Endodermal cell (in vitro differentiated cells): ENCODE results near the gene HIF1A. TPM values are rescaled to one million over a fixed set of nuclear protein-coding genes. Genes with fewer than 3 reads are reported as not detected.
"Not testable (repeated sequence)": the region's sequence is repeated elsewhere in the genome, so short reads cannot be mapped to it uniquely, and the experiment has no call there.

ENCODE experiments used
- DNase-seq: peaks from one replicate; pipeline ENCODE4 v3.0.0-alpha.2; 2017
- H3K27ac ChIP-seq: 2 replicates; pipeline ENCODE4 v1.5.1; 2013; ENCODE audit warnings: mild to moderate bottlenecking, low read depth, low read length, moderate library complexity
- H3K27me3 ChIP-seq: 2 replicates; pipeline ENCODE4 v1.6.1; 2013; ENCODE audit warnings: mild to moderate bottlenecking, low read length, moderate library complexity; ENCODE audit not compliant: insufficient read depth, control insufficient read depth, poor library complexity, severe bottlenecking
- H3K36me3 ChIP-seq: 2 replicates; pipeline ENCODE4 v1.7.0; 2013; ENCODE audit warnings: mild to moderate bottlenecking, low read length, moderate library complexity; ENCODE audit not compliant: control insufficient read depth, insufficient read depth
- H3K4me1 ChIP-seq: one replicate; pipeline ENCODE4 v1.7.0; 2013; ENCODE audit warnings: low read length; ENCODE audit not compliant: control insufficient read depth, insufficient read depth
- H3K4me3 ChIP-seq: 2 replicates; pipeline ENCODE4 v1.5.1; 2013; ENCODE audit warnings: mild to moderate bottlenecking, low read length, moderate library complexity
- H3K9ac ChIP-seq: 2 replicates; pipeline ENCODE4 v1.6.1; 2013; ENCODE audit warnings: mild to moderate bottlenecking, low read length, moderate library complexity; ENCODE audit not compliant: poor library complexity, severe bottlenecking; ENCODE audit errors: extremely low read depth
- H3K9me3 ChIP-seq: 2 replicates; pipeline ENCODE4 v1.6.1; 2013; ENCODE audit warnings: mild to moderate bottlenecking, low read length, moderate library complexity; ENCODE audit not compliant: control insufficient read depth
- H3K27ac Mint-ChIP-seq: 2 replicates; pipeline ENCODE4 v1.8.0; 2020; ENCODE audit warnings: mixed read lengths
- H3K27me3 Mint-ChIP-seq: 2 replicates; pipeline ENCODE4 v1.8.0; 2021; ENCODE audit warnings: mild to moderate bottlenecking, mixed read lengths; ENCODE audit not compliant: insufficient read depth
- H3K36me3 Mint-ChIP-seq: 2 replicates; pipeline ENCODE4 v1.8.0; 2020; ENCODE audit warnings: low read depth, mixed read lengths
- H3K4me1 Mint-ChIP-seq: 2 replicates; pipeline ENCODE4 v1.8.0; 2020; ENCODE audit warnings: mixed read lengths
- H3K4me3 Mint-ChIP-seq: 2 replicates; pipeline ENCODE4 v1.8.0; 2020; ENCODE audit warnings: mild to moderate bottlenecking, moderate library complexity, mixed read lengths
- H3K9me3 Mint-ChIP-seq: 2 replicates; pipeline ENCODE4 v1.8.0; 2020; ENCODE audit warnings: mild to moderate bottlenecking, mixed read lengths
- WGBS, 2 experiments: methylation state at CpG; one replicate each; pipeline versions ENCODE4 v1.1.5 to v1.1.7; 2013; ENCODE audit warnings: missing lambda C conversion rate in 2 of 2, mixed read lengths in 1 of 2; ENCODE audit not compliant: insufficient coverage in 1 of 2, insufficient read length in 1 of 2; 5-methylcytosine and 5-hydroxymethylcytosine counted together
- total RNA-seq, 2 donors: library from RNA; stranded (reverse); fragmentation: NEBNext Ultra II Directional in 1 of 2; extraction: Animal tissue kit (Norgen Biotek cat#: 25700) in 1 of 2; gene quantifications; 2 replicates in 1 of 2; 3 replicates in 1 of 2; pipeline ENCODE4 v1.2.1, GENCODE V29; 2021
- TF ChIP-seq, protein P1 (sequence below): fragments of 200-600 bp; sonication (generic); conservative IDR thresholded peaks from 2 replicates; pipeline ENCODE4 v1.5.0; 2021; ENCODE audit warnings: antibody characterized with exemption, mild to moderate bottlenecking

The HIF1A gene
- total RNA-seq, 2 donors from 2014 or later = 201 to 227 TPM

DNA sequence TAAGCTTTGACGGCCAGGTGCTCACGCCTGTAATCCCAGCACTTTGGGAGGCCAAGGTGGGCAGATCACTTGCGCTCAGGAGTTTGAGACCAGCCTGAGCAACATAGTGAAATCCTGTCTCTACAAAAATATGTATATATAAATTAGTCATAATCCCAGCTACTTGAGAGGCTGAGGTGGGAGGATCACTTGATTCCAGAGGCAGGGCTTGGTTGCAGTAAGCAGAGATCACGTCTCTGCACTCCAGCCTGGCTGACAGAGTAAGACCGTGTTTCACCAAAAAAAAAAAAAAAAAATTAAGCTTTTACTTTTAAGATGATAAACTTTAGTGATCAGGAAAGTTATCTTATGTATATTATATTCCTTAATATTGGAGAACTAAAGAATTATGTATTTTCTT lies 48.9 kb downstream of the HIF1A start:
- no peak for DNase-seq
- Mint-ChIP-seq H3K4me1 (peaks cover 5% of the 10 kb centered on the region), H3K27ac (no peak overlapping the region), H3K9me3 (no peaks in the 10 kb centered on the region), H3K27me3 (no peaks in the 10 kb centered on the region), H3K4me3 (no peak overlapping the region), H3K36me3 (peaks cover 63% of the 10 kb centered on the region)
- TF ChIP-seq, protein P1, sequence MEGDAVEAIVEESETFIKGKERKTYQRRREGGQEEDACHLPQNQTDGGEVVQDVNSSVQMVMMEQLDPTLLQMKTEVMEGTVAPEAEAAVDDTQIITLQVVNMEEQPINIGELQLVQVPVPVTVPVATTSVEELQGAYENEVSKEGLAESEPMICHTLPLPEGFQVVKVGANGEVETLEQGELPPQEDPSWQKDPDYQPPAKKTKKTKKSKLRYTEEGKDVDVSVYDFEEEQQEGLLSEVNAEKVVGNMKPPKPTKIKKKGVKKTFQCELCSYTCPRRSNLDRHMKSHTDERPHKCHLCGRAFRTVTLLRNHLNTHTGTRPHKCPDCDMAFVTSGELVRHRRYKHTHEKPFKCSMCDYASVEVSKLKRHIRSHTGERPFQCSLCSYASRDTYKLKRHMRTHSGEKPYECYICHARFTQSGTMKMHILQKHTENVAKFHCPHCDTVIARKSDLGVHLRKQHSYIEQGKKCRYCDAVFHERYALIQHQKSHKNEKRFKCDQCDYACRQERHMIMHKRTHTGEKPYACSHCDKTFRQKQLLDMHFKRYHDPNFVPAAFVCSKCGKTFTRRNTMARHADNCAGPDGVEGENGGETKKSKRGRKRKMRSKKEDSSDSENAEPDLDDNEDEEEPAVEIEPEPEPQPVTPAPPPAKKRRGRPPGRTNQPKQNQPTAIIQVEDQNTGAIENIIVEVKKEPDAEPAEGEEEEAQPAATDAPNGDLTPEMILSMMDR = no peak
- peaks cover 98% of the 10 kb centered on the region for H3K36me3 ChIP-seq
- no peaks in the 10 kb centered on the region for H3K4me1 ChIP-seq
- no peak overlapping the region for H3K4me3 ChIP-seq
- no peak overlapping the region for H3K9ac ChIP-seq
- H3K27ac ChIP-seq = no peak overlapping the region
- H3K9me3 ChIP-seq = no peaks in the 10 kb centered on the region
- 99% methylated on average over 4 of the region's 5 CpGs; no CpG with 5 or more reads in 1 of the 2 experiments for WGBS, 2 experiments
- no peaks in the 10 kb centered on the region for H3K27me3 ChIP-seq

DNA sequence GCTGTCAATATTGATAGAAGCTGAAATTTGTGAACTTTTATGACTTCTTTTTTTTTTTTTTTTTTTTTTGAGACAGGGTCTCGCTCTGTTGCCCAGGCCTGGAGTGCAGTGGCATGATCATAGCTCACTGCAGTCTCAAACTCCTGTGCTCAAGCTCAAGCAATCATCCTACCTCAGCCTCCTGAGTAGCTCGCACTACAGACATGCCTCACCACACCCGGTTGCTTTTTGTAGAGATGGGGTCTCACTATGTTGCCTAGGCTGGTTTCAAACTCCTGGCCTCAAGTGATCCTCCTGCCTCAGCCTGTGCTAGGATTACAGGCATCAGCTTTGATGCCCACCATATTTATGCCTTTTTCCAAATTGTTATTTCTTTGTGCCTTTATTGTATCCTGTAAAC lies 51.0 kb downstream of the HIF1A start:
- not testable (repeated sequence) for H3K4me3 ChIP-seq, DNase-seq, H3K4me1 ChIP-seq, H3K27ac ChIP-seq, H3K27me3 Mint-ChIP-seq, H3K9me3 ChIP-seq, H3K9ac ChIP-seq, H3K27me3 ChIP-seq, H3K27ac Mint-ChIP-seq, H3K9me3 Mint-ChIP-seq, H3K4me3 Mint-ChIP-seq
- Mint-ChIP-seq H3K36me3 (peaks cover 53% of the 10 kb centered on the region), H3K4me1 (peaks cover 21% of the 10 kb centered on the region)
- H3K36me3 ChIP-seq = peaks cover 89% of the 10 kb centered on the region
- WGBS, 2 experiments = 95% methylated on average over 3 of the region's 3 CpGs; no CpG with 5 or more reads in 1 of the 2 experiments

DNA sequence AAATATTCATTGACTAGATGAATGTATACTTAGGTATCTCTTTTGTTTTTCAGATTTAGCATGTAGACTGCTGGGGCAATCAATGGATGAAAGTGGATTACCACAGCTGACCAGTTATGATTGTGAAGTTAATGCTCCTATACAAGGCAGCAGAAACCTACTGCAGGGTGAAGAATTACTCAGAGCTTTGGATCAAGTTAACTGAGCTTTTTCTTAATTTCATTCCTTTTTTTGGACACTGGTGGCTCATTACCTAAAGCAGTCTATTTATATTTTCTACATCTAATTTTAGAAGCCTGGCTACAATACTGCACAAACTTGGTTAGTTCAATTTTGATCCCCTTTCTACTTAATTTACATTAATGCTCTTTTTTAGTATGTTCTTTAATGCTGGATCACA lies 51.6 kb downstream of the HIF1A start:
- no peak overlapping the region for H3K4me3 Mint-ChIP-seq
- Histone ChIP-seq H3K27ac (no peak overlapping the region), H3K4me3 (no peak overlapping the region), H3K9me3 (no peaks in the 10 kb centered on the region), H3K27me3 (no peaks in the 10 kb centered on the region), H3K4me1 (peaks cover 7% of the 10 kb centered on the region), H3K9ac (no peak overlapping the region), H3K36me3 (peaks cover 84% of the 10 kb centered on the region)
- peaks cover 50% of the 10 kb centered on the region for H3K36me3 Mint-ChIP-seq
- no peaks in the 10 kb centered on the region for H3K27me3 Mint-ChIP-seq
- no peak overlapping the region for H3K27ac Mint-ChIP-seq
- no peaks in the 10 kb centered on the region for H3K9me3 Mint-ChIP-seq
- peaks cover 21% of the 10 kb centered on the region for H3K4me1 Mint-ChIP-seq
- TF ChIP-seq, protein P1 = no peak
- DNase-seq = no peak

DNA sequence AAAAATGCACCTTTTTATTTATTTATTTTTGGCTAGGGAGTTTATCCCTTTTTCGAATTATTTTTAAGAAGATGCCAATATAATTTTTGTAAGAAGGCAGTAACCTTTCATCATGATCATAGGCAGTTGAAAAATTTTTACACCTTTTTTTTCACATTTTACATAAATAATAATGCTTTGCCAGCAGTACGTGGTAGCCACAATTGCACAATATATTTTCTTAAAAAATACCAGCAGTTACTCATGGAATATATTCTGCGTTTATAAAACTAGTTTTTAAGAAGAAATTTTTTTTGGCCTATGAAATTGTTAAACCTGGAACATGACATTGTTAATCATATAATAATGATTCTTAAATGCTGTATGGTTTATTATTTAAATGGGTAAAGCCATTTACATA lies 52.0 kb downstream of the HIF1A start:
- Mint-ChIP-seq H3K9me3 (no peaks in the 10 kb centered on the region), H3K27me3 (no peaks in the 10 kb centered on the region), H3K36me3 (peaks cover 47% of the 10 kb centered on the region), H3K27ac (no peak overlapping the region), H3K4me1 (peaks cover 21% of the 10 kb centered on the region), H3K4me3 (no peak overlapping the region)
- peaks cover 79% of the 10 kb centered on the region for H3K36me3 ChIP-seq
- peaks cover 7% of the 10 kb centered on the region for H3K4me1 ChIP-seq
- no peaks in the 10 kb centered on the region for H3K9me3 ChIP-seq
- no peak overlapping the region for H3K9ac ChIP-seq
- TF ChIP-seq, protein P1 = no peak
- no peak for DNase-seq
- no peaks in the 10 kb centered on the region for H3K27me3 ChIP-seq
- H3K4me3 ChIP-seq = no peak overlapping the region
- WGBS, 2 experiments = 100% methylated on average over 2 of the region's 3 CpGs; no CpG with 5 or more reads in 1 of the 2 experiments
- H3K27ac ChIP-seq = no peak overlapping the region
